Measurements from ENCODE around the gene EDN2. TPM values are rescaled to one million over a fixed set of nuclear protein-coding genes. Genes with fewer than 3 reads are reported as not detected.

Gene EDN2
- polyA plus RNA-seq, 3 donors, result 2.1 to 4.0 (median 3.1) TPM

Other genes with a start within 250 kb of the EDN2 start
- gene SCMH1, start 242.4 kb downstream of the EDN2 start, polyA plus RNA-seq (ENCODE audit: insufficient read length in 3 of 3), result 10 to 100 TPM; 35.6 to 37.8 (median 36.6) TPM
- 1 to 10 TPM; 1.2 to 2.1 (median 1.5) TPM for gene FOXO6, start 123.2 kb downstream of the EDN2 start, polyA plus RNA-seq (ENCODE audit: insufficient read length in 3 of 3)